ENCODE data around the gene ULK4.

ULK4 gene

GRCh38 chr3:42007785-42008184 is 45.9 kb upstream of the ULK4 start:
- Histone ChIP-seq H2AFZ (ENCODE audit: low read depth, low read length) (no peak overlapping the region), H3K79me2 (ENCODE audit: insufficient read depth, low read length) (no peaks in the 10 kb centered on the region), H3K36me3 (ENCODE audit: insufficient read depth, low read length) (no peaks in the 10 kb centered on the region), H3K9ac (ENCODE audit: low read depth, low read length) (no peak overlapping the region), H3K9me3 (ENCODE audit: insufficient read depth, low read length, severe bottlenecking) (no peaks in the 10 kb centered on the region), H3K4me3 (ENCODE audit: low read depth in 1 of 2, low read length in 2 of 2) (no peak overlapping the region), H3K4me2 (ENCODE audit: insufficient read depth, low read length) (no peak overlapping the region), H3K27me3 (ENCODE audit: insufficient read depth, low read length, poor library complexity) (peaks cover 13% of the 10 kb centered on the region), H3K4me1 (ENCODE audit: insufficient read depth, low read length) (peaks cover 1% of the 10 kb centered on the region), H3K27ac (ENCODE audit: low read length) (no peak overlapping the region), H4K20me1 (ENCODE audit: insufficient read depth, low read length) (no peaks in the 10 kb centered on the region)
- no peak for ATAC-seq (ENCODE audit: insufficient read depth, low read depth)
- TF ChIP-seq, protein P1, sequence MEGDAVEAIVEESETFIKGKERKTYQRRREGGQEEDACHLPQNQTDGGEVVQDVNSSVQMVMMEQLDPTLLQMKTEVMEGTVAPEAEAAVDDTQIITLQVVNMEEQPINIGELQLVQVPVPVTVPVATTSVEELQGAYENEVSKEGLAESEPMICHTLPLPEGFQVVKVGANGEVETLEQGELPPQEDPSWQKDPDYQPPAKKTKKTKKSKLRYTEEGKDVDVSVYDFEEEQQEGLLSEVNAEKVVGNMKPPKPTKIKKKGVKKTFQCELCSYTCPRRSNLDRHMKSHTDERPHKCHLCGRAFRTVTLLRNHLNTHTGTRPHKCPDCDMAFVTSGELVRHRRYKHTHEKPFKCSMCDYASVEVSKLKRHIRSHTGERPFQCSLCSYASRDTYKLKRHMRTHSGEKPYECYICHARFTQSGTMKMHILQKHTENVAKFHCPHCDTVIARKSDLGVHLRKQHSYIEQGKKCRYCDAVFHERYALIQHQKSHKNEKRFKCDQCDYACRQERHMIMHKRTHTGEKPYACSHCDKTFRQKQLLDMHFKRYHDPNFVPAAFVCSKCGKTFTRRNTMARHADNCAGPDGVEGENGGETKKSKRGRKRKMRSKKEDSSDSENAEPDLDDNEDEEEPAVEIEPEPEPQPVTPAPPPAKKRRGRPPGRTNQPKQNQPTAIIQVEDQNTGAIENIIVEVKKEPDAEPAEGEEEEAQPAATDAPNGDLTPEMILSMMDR (IDR thresholded peaks at IDR 0.05; ENCODE audit: borderline replicate concordance, extremely low read depth, low read length, poor library complexity, severe bottlenecking): no peak
- no peak for TF ChIP-seq EZH2 (IDR thresholded peaks at IDR 0.05; ENCODE audit: borderline replicate concordance, low read depth, low read length, severe bottlenecking)
- DNase-seq: no peak

DNA sequence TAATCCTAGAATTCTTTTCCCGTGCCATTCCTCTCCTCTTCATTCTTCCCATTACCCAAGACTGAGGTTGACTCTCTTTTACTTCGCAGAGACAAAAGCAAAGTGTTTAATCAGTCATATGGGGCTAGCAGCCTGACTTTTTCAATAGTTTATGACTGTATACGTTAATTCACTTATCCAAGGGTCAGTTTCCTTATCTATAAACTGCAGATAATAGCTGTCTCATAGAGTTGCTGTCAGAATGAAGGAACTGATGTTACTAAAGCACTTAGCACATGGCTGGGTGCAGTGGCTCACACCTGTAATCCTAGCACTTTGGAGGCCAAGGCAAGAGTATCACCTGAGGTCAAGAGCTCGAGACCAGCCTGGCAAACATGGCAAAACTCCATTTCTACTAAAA is 43.5 kb upstream of the ULK4 start:
- TF ChIP-seq, protein P1 (IDR thresholded peaks at IDR 0.05; ENCODE audit: borderline replicate concordance, extremely low read depth, low read length, poor library complexity, severe bottlenecking): no peak
- TF ChIP-seq EZH2 (IDR thresholded peaks at IDR 0.05; ENCODE audit: borderline replicate concordance, low read depth, low read length, severe bottlenecking): no peak
- Histone ChIP-seq H3K4me1 (ENCODE audit: insufficient read depth, low read length) (no peaks in the 10 kb centered on the region), H3K4me2 (ENCODE audit: insufficient read depth, low read length) (no peak overlapping the region), H3K36me3 (ENCODE audit: insufficient read depth, low read length) (no peaks in the 10 kb centered on the region), H3K27me3 (ENCODE audit: insufficient read depth, low read length, poor library complexity) (peaks cover 7% of the 10 kb centered on the region), H3K9me3 (ENCODE audit: insufficient read depth, low read length, severe bottlenecking) (no peaks in the 10 kb centered on the region), H3K79me2 (ENCODE audit: insufficient read depth, low read length) (no peaks in the 10 kb centered on the region), H4K20me1 (ENCODE audit: insufficient read depth, low read length) (no peaks in the 10 kb centered on the region), H2AFZ (ENCODE audit: low read depth, low read length) (no peak overlapping the region), H3K9ac (ENCODE audit: low read depth, low read length) (no peak overlapping the region), H3K27ac (ENCODE audit: low read length) (no peak overlapping the region), H3K4me3 (ENCODE audit: low read depth in 1 of 2, low read length in 2 of 2) (no peak overlapping the region)
- ATAC-seq (ENCODE audit: insufficient read depth, low read depth) (no peak), DNase-seq (no peak)

DNA sequence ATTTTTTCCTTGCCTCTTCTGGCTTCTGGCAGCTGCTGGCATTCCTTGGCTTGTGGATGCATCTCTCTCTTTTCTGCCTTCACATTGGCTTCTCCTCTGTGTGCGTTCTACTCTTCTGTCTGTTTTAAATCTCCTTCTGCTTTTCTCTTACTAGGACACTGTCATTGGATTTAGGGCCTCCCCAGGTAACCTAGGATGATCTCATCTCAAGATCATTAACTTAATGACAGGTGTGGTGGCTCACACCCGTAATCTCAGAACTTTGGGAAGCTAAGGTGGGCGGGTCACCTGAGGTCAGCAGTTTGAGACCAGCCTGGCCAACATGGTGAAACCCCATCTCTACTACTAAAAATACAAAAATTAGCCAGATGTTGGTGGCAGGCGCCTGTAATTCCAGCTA is 40.9 kb upstream of the ULK4 start:
- H3K9ac ChIP-seq (ENCODE audit: low read depth, low read length): no peak overlapping the region
- TF ChIP-seq, protein P1 (IDR thresholded peaks at IDR 0.05; ENCODE audit: borderline replicate concordance, extremely low read depth, low read length, poor library complexity, severe bottlenecking): no peak
- TF ChIP-seq EZH2 (IDR thresholded peaks at IDR 0.05; ENCODE audit: borderline replicate concordance, low read depth, low read length, severe bottlenecking): no peak
- H3K4me2 ChIP-seq (ENCODE audit: insufficient read depth, low read length): no peak overlapping the region
- no peak overlapping the region for H2AFZ ChIP-seq (ENCODE audit: low read depth, low read length)
- DNase-seq (no peak), ATAC-seq (ENCODE audit: insufficient read depth, low read depth) (no peak)
- no peak overlapping the region for H3K27ac ChIP-seq (ENCODE audit: low read length)
- no peaks in the 10 kb centered on the region for H4K20me1 ChIP-seq (ENCODE audit: insufficient read depth, low read length)
- no peak overlapping the region for H3K4me3 ChIP-seq (ENCODE audit: low read depth in 1 of 2, low read length in 2 of 2)
- H3K4me1 ChIP-seq (ENCODE audit: insufficient read depth, low read length): no peaks in the 10 kb centered on the region
- no peaks in the 10 kb centered on the region for H3K9me3 ChIP-seq (ENCODE audit: insufficient read depth, low read length, severe bottlenecking)
- no peaks in the 10 kb centered on the region for H3K36me3 ChIP-seq (ENCODE audit: insufficient read depth, low read length)
- no peaks in the 10 kb centered on the region for H3K79me2 ChIP-seq (ENCODE audit: insufficient read depth, low read length)
- H3K27me3 ChIP-seq (ENCODE audit: insufficient read depth, low read length, poor library complexity): peaks cover 6% of the 10 kb centered on the region

DNA sequence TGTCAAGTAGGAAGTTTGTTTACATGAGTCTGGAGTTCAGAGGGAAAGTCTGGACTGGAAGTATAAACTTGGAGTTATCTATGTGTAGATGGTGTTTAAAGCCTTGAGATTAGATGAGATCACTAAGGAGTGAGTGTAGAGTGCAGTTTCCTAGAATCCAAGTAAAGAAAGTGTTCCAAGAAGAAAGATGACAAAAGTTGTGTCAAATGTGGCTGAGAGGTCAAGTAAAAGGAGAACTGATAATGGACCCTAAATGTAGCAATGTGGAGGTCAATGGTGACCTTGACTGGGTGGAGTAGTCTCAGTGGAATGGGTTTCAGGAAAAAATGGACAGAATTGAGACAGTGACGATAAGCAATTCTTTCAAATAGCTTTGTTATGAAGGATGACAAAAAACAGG is 39.9 kb upstream of the ULK4 start:
- Histone ChIP-seq H3K4me2 (ENCODE audit: insufficient read depth, low read length) (no peak overlapping the region), H2AFZ (ENCODE audit: low read depth, low read length) (no peak overlapping the region), H3K36me3 (ENCODE audit: insufficient read depth, low read length) (no peaks in the 10 kb centered on the region)

More for the DNA sequence above, 39.9 kb upstream of the ULK4 start:
- H4K20me1 ChIP-seq (ENCODE audit: insufficient read depth, low read length): no peaks in the 10 kb centered on the region
- no peak for DNase-seq
- no peaks in the 10 kb centered on the region for H3K4me1 ChIP-seq (ENCODE audit: insufficient read depth, low read length)
- H3K9me3 ChIP-seq (ENCODE audit: insufficient read depth, low read length, severe bottlenecking): no peaks in the 10 kb centered on the region
- H3K79me2 ChIP-seq (ENCODE audit: insufficient read depth, low read length): no peaks in the 10 kb centered on the region
- no peak overlapping the region for H3K9ac ChIP-seq (ENCODE audit: low read depth, low read length)
- ATAC-seq (ENCODE audit: insufficient read depth, low read depth): no peak
- no peak overlapping the region for H3K27ac ChIP-seq (ENCODE audit: low read length)
- TF ChIP-seq, protein P1 (IDR thresholded peaks at IDR 0.05; ENCODE audit: borderline replicate concordance, extremely low read depth, low read length, poor library complexity, severe bottlenecking): no peak
- TF ChIP-seq EZH2 (IDR thresholded peaks at IDR 0.05; ENCODE audit: borderline replicate concordance, low read depth, low read length, severe bottlenecking): no peak
- H3K27me3 ChIP-seq (ENCODE audit: insufficient read depth, low read length, poor library complexity): peaks cover 6% of the 10 kb centered on the region
- no peak overlapping the region for H3K4me3 ChIP-seq (ENCODE audit: low read depth in 1 of 2, low read length in 2 of 2)

Data from DND-41 (cell line).